ENCODE measurements around the gene ALG10.
A peak's percentile ranks its signal among the peaks of the same experiment; 100 is the strongest.

The ALG10 gene

GRCh38 chr12:34048714-34049113, 26.4 kb downstream of the ALG10 start:
- Histone ChIP-seq H3K27me3 (ENCODE audit: insufficient read depth, low read length, poor library complexity, severe bottlenecking) (no peaks in the 10 kb centered on the region), H3K36me3 (ENCODE audit: insufficient read depth, low read length) (no peaks in the 10 kb centered on the region), H3K79me2 (ENCODE audit: insufficient read depth, low read length) (no peaks in the 10 kb centered on the region), H3K9me2 (replicated peaks; ENCODE audit: low read depth, low read length) (no peaks in the 10 kb centered on the region), H3K9me3 (ENCODE audit: insufficient read depth, low read depth, low read length) (no peaks in the 10 kb centered on the region), H3K4me1 (ENCODE audit: insufficient read depth, low read length, poor library complexity, severe bottlenecking) (no peaks in the 10 kb centered on the region), H3K4me3 (ENCODE audit: low read length, poor library complexity, severe bottlenecking) (no peak overlapping the region), H2AFZ (ENCODE audit: low read length) (no peak overlapping the region), H3F3A (ENCODE audit: low read depth) (no peaks in the 10 kb centered on the region), H4K20me1 (ENCODE audit: insufficient read depth, low read length, poor library complexity, severe bottlenecking) (no peaks in the 10 kb centered on the region), H3K9ac (ENCODE audit: low read depth, low read length, poor library complexity, severe bottlenecking) (no peak overlapping the region), H3K4me2 (ENCODE audit: low read depth, low read length, poor library complexity, severe bottlenecking) (no peak overlapping the region)
- TF ChIP-seq CTCF (conservative IDR thresholded peaks at IDR 0.05; ENCODE audit: low read length) (no peak), EZH2phosphoT487 (IDR thresholded peaks at IDR 0.05; ENCODE audit: borderline replicate concordance) (no peak)

GRCh38 chr12:34051486-34051885, 29.2 kb downstream of the ALG10 start:
- H4K20me1 ChIP-seq (ENCODE audit: insufficient read depth, low read length, poor library complexity, severe bottlenecking), result no peaks in the 10 kb centered on the region
- H3K4me3 ChIP-seq (ENCODE audit: low read length, poor library complexity, severe bottlenecking), result no peak overlapping the region
- peaks cover 11% of the 10 kb centered on the region for H3K4me1 ChIP-seq (ENCODE audit: insufficient read depth, low read length, poor library complexity, severe bottlenecking)
- TF ChIP-seq EZH2phosphoT487 (IDR thresholded peaks at IDR 0.05; ENCODE audit: borderline replicate concordance) (no peak), CTCF (conservative IDR thresholded peaks at IDR 0.05; ENCODE audit: low read length) (no peak)
- H3F3A ChIP-seq (ENCODE audit: low read depth), result no peaks in the 10 kb centered on the region
- H3K36me3 ChIP-seq (ENCODE audit: insufficient read depth, low read length), result no peaks in the 10 kb centered on the region
- H3K79me2 ChIP-seq (ENCODE audit: insufficient read depth, low read length), result no peaks in the 10 kb centered on the region
- no peak overlapping the region for H2AFZ ChIP-seq (ENCODE audit: low read length)
- H3K9me2 ChIP-seq (replicated peaks; ENCODE audit: low read depth, low read length), result no peaks in the 10 kb centered on the region
- H3K9me3 ChIP-seq (ENCODE audit: insufficient read depth, low read depth, low read length), result no peaks in the 10 kb centered on the region
- H3K9ac ChIP-seq (ENCODE audit: low read depth, low read length, poor library complexity, severe bottlenecking), result no peak overlapping the region
- no peaks in the 10 kb centered on the region for H3K27me3 ChIP-seq (ENCODE audit: insufficient read depth, low read length, poor library complexity, severe bottlenecking)
- H3K4me2 ChIP-seq (ENCODE audit: low read depth, low read length, poor library complexity, severe bottlenecking), result no peak overlapping the region

- Histone ChIP-seq H4K20me1 (ENCODE audit: insufficient read depth, low read length, poor library complexity, severe bottlenecking) (no peaks in the 10 kb centered on the region), H3K4me2 (ENCODE audit: low read depth, low read length, poor library complexity, severe bottlenecking) (peak overlapping the region; percentile 75), H3K79me2 (ENCODE audit: insufficient read depth, low read length) (no peaks in the 10 kb centered on the region), H3K9me2 (replicated peaks; ENCODE audit: low read depth, low read length) (no peaks in the 10 kb centered on the region), H3K9me3 (ENCODE audit: insufficient read depth, low read depth, low read length) (no peaks in the 10 kb centered on the region), H2AFZ (ENCODE audit: low read length) (peak overlapping the region; percentile 84), H3K9ac (ENCODE audit: low read depth, low read length, poor library complexity, severe bottlenecking) (peak overlapping the region; percentile 52), H3F3A (ENCODE audit: low read depth) (no peaks in the 10 kb centered on the region), H3K4me1 (ENCODE audit: insufficient read depth, low read length, poor library complexity, severe bottlenecking) (peaks cover 11% of the 10 kb centered on the region), H3K36me3 (ENCODE audit: insufficient read depth, low read length) (no peaks in the 10 kb centered on the region), H3K27me3 (ENCODE audit: insufficient read depth, low read length, poor library complexity, severe bottlenecking) (no peaks in the 10 kb centered on the region), H3K4me3 (ENCODE audit: low read length, poor library complexity, severe bottlenecking) (peak overlapping the region; percentile 49)
- TF ChIP-seq CTCF (conservative IDR thresholded peaks at IDR 0.05; ENCODE audit: low read length) (no peak), EZH2phosphoT487 (IDR thresholded peaks at IDR 0.05; ENCODE audit: borderline replicate concordance) (no peak)
Observed at GRCh38 chr12:34054938-34055337, 32.6 kb downstream of the ALG10 start.

All from Loucy (cell line).